ENCODE results near the gene ALG12. TPM values are rescaled to one million over a fixed set of nuclear protein-coding genes. Genes with fewer than 3 reads are reported as not detected.
A peak's percentile ranks its signal among the peaks of the same experiment; 100 is the strongest.

ALG12 gene
- total and polyA plus RNA-seq, 2 of the 13 experiments (the other 11 are each of a cell fraction or from before 2014, with no cell fraction given), result 7.8 to 15.8 TPM

DNA sequence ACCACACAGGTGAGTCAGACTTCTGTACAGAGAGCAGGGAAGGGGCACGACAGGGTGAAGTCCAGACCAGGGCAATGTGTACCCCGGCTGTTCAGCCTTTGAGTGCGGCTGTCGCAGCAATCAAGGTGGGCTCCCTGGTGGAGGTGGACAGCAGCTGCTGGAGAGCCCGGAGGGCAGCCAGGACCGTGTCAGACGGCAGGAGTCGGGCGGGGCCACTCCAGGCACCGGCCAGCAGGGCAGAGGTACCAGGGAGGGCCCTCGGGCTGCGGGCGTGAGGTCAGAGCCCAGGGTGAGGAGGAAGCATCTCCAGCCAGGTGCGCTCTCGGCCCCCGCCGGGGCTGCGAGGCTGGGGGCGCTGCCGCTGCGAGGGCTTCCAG, 41.5 kb upstream of the ALG12 start (continued):
- no peak for TF ChIP-seq RARG (CRISPR knock-in tag; IDR thresholded peaks at IDR 0.05; ENCODE audit: low read depth)
- TF ChIP-seq ZSCAN25 (CRISPR knock-in tag; IDR thresholded peaks at IDR 0.05), result no peak
- no peak for TF ChIP-seq PRDM10 (CRISPR knock-in tag; IDR thresholded peaks at IDR 0.05; ENCODE audit: low read depth)
- TF ChIP-seq MAZ (IDR thresholded peaks at IDR 0.05; ENCODE audit: borderline replicate concordance, low read depth, low read length), result peak; percentile 21; the same call in 1 of the 2 replicates
- TF ChIP-seq MAZ (CRISPR knock-in tag; IDR thresholded peaks at IDR 0.05; ENCODE audit: low read depth), result no peak
- TF ChIP-seq, protein P1, sequence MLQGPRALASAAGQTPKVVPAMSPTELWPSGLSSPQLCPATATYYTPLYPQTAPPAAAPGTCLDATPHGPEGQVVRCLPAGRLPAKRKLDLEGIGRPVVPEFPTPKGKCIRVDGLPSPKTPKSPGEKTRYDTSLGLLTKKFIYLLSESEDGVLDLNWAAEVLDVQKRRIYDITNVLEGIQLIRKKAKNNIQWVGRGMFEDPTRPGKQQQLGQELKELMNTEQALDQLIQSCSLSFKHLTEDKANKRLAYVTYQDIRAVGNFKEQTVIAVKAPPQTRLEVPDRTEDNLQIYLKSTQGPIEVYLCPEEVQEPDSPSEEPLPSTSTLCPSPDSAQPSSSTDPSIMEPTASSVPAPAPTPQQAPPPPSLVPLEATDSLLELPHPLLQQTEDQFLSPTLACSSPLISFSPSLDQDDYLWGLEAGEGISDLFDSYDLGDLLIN (CRISPR knock-in tag; IDR thresholded peaks at IDR 0.05; ENCODE audit: borderline replicate concordance), result 0 out of 2 replicates have a peak, but pooled peaks have one; percentile 55
- no peak for TF ChIP-seq HINFP (CRISPR knock-in tag; IDR thresholded peaks at IDR 0.05; ENCODE audit: low read depth)
- TF ChIP-seq, protein P2, sequence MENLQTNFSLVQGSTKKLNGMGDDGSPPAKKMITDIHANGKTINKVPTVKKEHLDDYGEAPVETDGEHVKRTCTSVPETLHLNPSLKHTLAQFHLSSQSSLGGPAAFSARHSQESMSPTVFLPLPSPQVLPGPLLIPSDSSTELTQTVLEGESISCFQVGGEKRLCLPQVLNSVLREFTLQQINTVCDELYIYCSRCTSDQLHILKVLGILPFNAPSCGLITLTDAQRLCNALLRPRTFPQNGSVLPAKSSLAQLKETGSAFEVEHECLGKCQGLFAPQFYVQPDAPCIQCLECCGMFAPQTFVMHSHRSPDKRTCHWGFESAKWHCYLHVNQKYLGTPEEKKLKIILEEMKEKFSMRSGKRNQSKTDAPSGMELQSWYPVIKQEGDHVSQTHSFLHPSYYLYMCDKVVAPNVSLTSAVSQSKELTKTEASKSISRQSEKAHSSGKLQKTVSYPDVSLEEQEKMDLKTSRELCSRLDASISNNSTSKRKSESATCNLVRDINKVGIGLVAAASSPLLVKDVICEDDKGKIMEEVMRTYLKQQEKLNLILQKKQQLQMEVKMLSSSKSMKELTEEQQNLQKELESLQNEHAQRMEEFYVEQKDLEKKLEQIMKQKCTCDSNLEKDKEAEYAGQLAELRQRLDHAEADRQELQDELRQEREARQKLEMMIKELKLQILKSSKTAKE (CRISPR knock-in tag; IDR thresholded peaks at IDR 0.05; ENCODE audit: borderline replicate concordance), result no peak
- no peak for TF ChIP-seq KLF9 (CRISPR knock-in tag; IDR thresholded peaks at IDR 0.05; ENCODE audit: low read depth)
- no peak for TF ChIP-seq SNRNP70 (IDR thresholded peaks at IDR 0.05; ENCODE audit: low read depth, low read length)
- TF ChIP-seq FOXC1 (CRISPR knock-in tag; IDR thresholded peaks at IDR 0.05; ENCODE audit: borderline replicate concordance), result no peak
- TF ChIP-seq NCOA5 (CRISPR knock-in tag; IDR thresholded peaks at IDR 0.05), result 0 out of 2 replicates have a peak, but pooled peaks have one; percentile 46
- TF ChIP-seq CHD4 (IDR thresholded peaks at IDR 0.05; ENCODE audit: borderline replicate concordance, low read length), result no peak
- no peak for TF ChIP-seq ZNF674 (CRISPR knock-in tag; IDR thresholded peaks at IDR 0.05; ENCODE audit: low read depth)
- peak; percentile 21; the same call in 1 of the 2 replicates for TF ChIP-seq PBX3 (CRISPR knock-in tag; IDR thresholded peaks at IDR 0.05; ENCODE audit: borderline replicate concordance)
- TF ChIP-seq ZBTB7A (CRISPR knock-in tag; IDR thresholded peaks at IDR 0.05), result peak; percentile 80; the same call in 1 of the 2 replicates
- no peak for TF ChIP-seq ZNF530 (CRISPR knock-in tag; IDR thresholded peaks at IDR 0.05; ENCODE audit: low read depth)
- no peak for TF ChIP-seq TGIF2 (CRISPR knock-in tag; IDR thresholded peaks at IDR 0.05)
- no peak for TF ChIP-seq NR1H2 (CRISPR knock-in tag; IDR thresholded peaks at IDR 0.05; ENCODE audit: borderline replicate concordance, low read depth)
- TF ChIP-seq ZNF777 (CRISPR knock-in tag; IDR thresholded peaks at IDR 0.05), result no peak
